HepG2 (cell line): ENCODE data around the gene LMOD2. TPM values are rescaled to one million over a fixed set of nuclear protein-coding genes. Genes with fewer than 3 reads are reported as not detected.
A peak's percentile ranks its signal among the peaks of the same experiment; 100 is the strongest.

Experiments
- ATAC-seq: fragments of 200-7000 bp; cut with Tn5 transposase; 3 replicates; pipeline ENCODE4 v1.9.1; 2020; ENCODE audit warnings: mild to moderate bottlenecking, moderate library complexity
- BruUV-seq: library from RNA; stranded (reverse); fragments of 400-500 nt; replicated peaks from 2 replicates; lab custom pipeline; 2021; lab: Mats Ljungman, UMichigan
- CTCF ChIA-PET: fragments of 300-600 bp; formaldehyde crosslinking; extraction: SDS; loops from one replicate; lab custom pipeline; 2021; ENCODE audit warnings: low total read pairs, inconsistent platforms, low intra/inter-chr PET ratio; lab: Yijun Ruan, JAX
- POLR2A ChIA-PET: fragments of 350-600 bp; sonication (Branson Sonifier 250); formaldehyde crosslinking; loops from one replicate; lab custom pipeline; 2020; ENCODE audit warnings: antibody characterized with exemption, inconsistent platforms; lab: Yijun Ruan, JAX
- DNase-seq: peaks from one replicate; pipeline ENCODE4 v3.0.0-alpha.2; 2015; ENCODE audit warnings: low spot score
- FAIRE-seq: peaks from 3 replicates; lab custom pipeline; 2011; peaks lifted over from hg19 to GRCh38; lab: Jason Lieb, UNC
- H2AFZ ChIP-seq: one replicate; pipeline ENCODE4 v1.6.1; 2011; ENCODE audit warnings: low read length, inconsistent platforms
- H3K27ac ChIP-seq: fragments of 300-600 bp; 3 replicates; pipeline ENCODE4 v1.8.0; 2011; ENCODE audit warnings: mixed run types, mild to moderate bottlenecking, mixed read lengths, low read length, inconsistent platforms; ENCODE audit not compliant: insufficient read depth; ENCODE audit errors: extremely low read length
- H3K27me3 ChIP-seq, 2 experiments: fragments of 200-600 bp in 1 of 2; 2 replicates in 1 of 2; 3 replicates in 1 of 2; pipeline versions ENCODE4 v1.6.0 to v1.8.0; 2011; ENCODE audit warnings: low read length in 2 of 2, mild to moderate bottlenecking in 2 of 2, moderate library complexity in 2 of 2, inconsistent platforms in 1 of 2; ENCODE audit not compliant: insufficient read depth in 2 of 2, control insufficient read depth in 1 of 2
- H3K36me3 ChIP-seq, 2 experiments: fragments of 200-600 bp in 1 of 2; replicated peaks in 1 of 2; 2 replicates in 1 of 2; 3 replicates in 1 of 2; pipeline versions ENCODE4 v1.5.1 to v1.8.0; 2011; ENCODE audit warnings: low read length in 2 of 2, inconsistent platforms in 1 of 2; ENCODE audit not compliant: insufficient read depth in 2 of 2, control insufficient read depth in 1 of 2
- H3K4me1 ChIP-seq: 2 replicates; pipeline ENCODE4 v1.5.1; 2012; ENCODE audit warnings: low read length, inconsistent platforms; ENCODE audit not compliant: insufficient read depth
- H3K4me2 ChIP-seq: 2 replicates; pipeline ENCODE4 v1.6.0; 2011; ENCODE audit warnings: low read depth, low read length, inconsistent platforms
- H3K4me3 ChIP-seq, 3 experiments: fragments of 200-600 bp in 1 of 3; sonication (generic), shearing (Covaris generic) in 1 of 3; replicated peaks in 1 of 3; 2 replicates each; pipeline ENCODE4 v1.5.1; 2011 to 2016; ENCODE audit warnings: low read length in 3 of 3, inconsistent platforms in 2 of 3, low read depth in 2 of 3, mild to moderate bottlenecking in 2 of 3, control low read depth in 1 of 3, mixed read lengths in 1 of 3; ENCODE audit not compliant: insufficient read depth in 1 of 3
- H3K79me2 ChIP-seq: one replicate; pipeline ENCODE4 v1.6.1; 2011; ENCODE audit warnings: low read length, inconsistent platforms; ENCODE audit not compliant: insufficient read depth
- H3K9ac ChIP-seq: 2 replicates; pipeline ENCODE4 v1.6.0; 2011; ENCODE audit warnings: mild to moderate bottlenecking, low read depth, low read length, inconsistent platforms; ENCODE audit not compliant: insufficient read depth
- H3K9me3 ChIP-seq: 2 replicates; pipeline ENCODE4 v1.5.1; 2012; ENCODE audit warnings: mild to moderate bottlenecking, low read length
- H4K20me1 ChIP-seq: 2 replicates; pipeline ENCODE4 v1.6.0; 2011; ENCODE audit warnings: inconsistent platforms, mild to moderate bottlenecking, low read length, moderate library complexity; ENCODE audit not compliant: insufficient read depth
- CEBPB ChIP-seq: IDR thresholded peaks from 2 replicates; pipeline ENCODE4 v1.6.1; 2011; ENCODE audit warnings: low read depth, low read length, improper control_type of control experiment, borderline replicate concordance
- ESRRA ChIP-seq: sonication (generic); formaldehyde crosslinking; IDR thresholded peaks from 2 replicates; pipeline ENCODE4 v1.5.1; 2020; ENCODE audit warnings: mild to moderate bottlenecking, low read depth, missing genetic modification reagents
- FOXA1 ChIP-seq, 2 experiments: fragments of 450-650 bp in 1 of 2; sonication (generic) in 1 of 2; formaldehyde crosslinking in 1 of 2; IDR thresholded peaks; 2 replicates each; pipeline versions ENCODE4 v1.4.0 to v1.6.1; 2016 to 2020; ENCODE audit warnings: missing genetic modification reagents in 1 of 2
- FOXA3 ChIP-seq: IDR thresholded peaks from 2 replicates; pipeline ENCODE4 v1.6.1; 2016; ENCODE audit warnings: missing genetic modification reagents, missing compliant biosample characterization
- HNF4A ChIP-seq: sonication (generic); formaldehyde crosslinking; IDR thresholded peaks from 2 replicates; pipeline ENCODE4 v1.4.0; 2020; ENCODE audit warnings: missing genetic modification reagents
- MYNN ChIP-seq: sonication (generic); formaldehyde crosslinking; IDR thresholded peaks from 2 replicates; pipeline ENCODE4 v1.4.0; 2020; ENCODE audit warnings: mild to moderate bottlenecking, low read depth, missing genetic modification reagents
- POGZ ChIP-seq: sonication (generic); formaldehyde crosslinking; IDR thresholded peaks from 2 replicates; pipeline ENCODE4 v1.4.0; 2020; ENCODE audit warnings: mild to moderate bottlenecking, missing genetic modification reagents
- SAP130 ChIP-seq: IDR thresholded peaks from 2 replicates; pipeline ENCODE4 v1.6.1; 2016; ENCODE audit warnings: low read depth
- TEAD3 ChIP-seq: optimal IDR thresholded peaks from 2 replicates; pipeline ENCODE3; 2016; ENCODE audit warnings: borderline replicate concordance
- WGBS: methylation state at CpG from one replicate; pipeline ENCODE4 v1.1.6; 2017; ENCODE audit warnings: low lambda C conversion rate; 5-methylcytosine and 5-hydroxymethylcytosine counted together
- in situ Hi-C: cut with HindIII; loops from 2 replicates; pipeline ENCODE4 v1.10.0; 2017; ENCODE audit warnings: low pct_unique_long_range_greater_than_20kb; ENCODE audit not compliant: extremely low pct_ligation_motif_present
- intact Hi-C: fragments of 100-400 bp; cut with micrococcal nuclease; formaldehyde crosslinking; loops from one replicate; pipeline ENCODE4 v1.10.0; 2022; ENCODE audit not compliant: unreplicated experiment
- polyA plus RNA-seq, 8 experiments: library from polyadenylated mRNA; depleted of rRNA in 3 of 8; stranded (reverse) in 7 of 8; unstranded in 1 of 8; fragments of >200 nt; fragmentation: Illumina TruSeq in 4 of 8; extraction: Trizol in 4 of 8; gene quantifications; 2 replicates each; pipeline versions ENCODE4 v1.2.1 to v1.2.3, GENCODE V29; 2011 to 2016; ENCODE audit warnings: low read depth in 4 of 8, missing spikeins in 1 of 8, mixed read lengths in 1 of 8; ENCODE audit not compliant: insufficient read depth in 1 of 8
- total RNA-seq, 5 experiments: library from RNA; depleted of rRNA; stranded (reverse); fragments of >200 nt; fragmentation: Illumina TruSeq; extraction: Trizol; gene quantifications; 2 replicates each; pipeline ENCODE4 v1.2.3, GENCODE V29; 2016; ENCODE audit warnings: low read depth in 1 of 5
- TF ChIP-seq, protein P1 (sequence below): sonication (generic); formaldehyde crosslinking; IDR thresholded peaks from 2 replicates; pipeline ENCODE4 v1.9.0; 2021; ENCODE audit warnings: missing genetic modification reagents, borderline replicate concordance
- TF ChIP-seq, protein P2 (sequence below): sonication (generic); formaldehyde crosslinking; IDR thresholded peaks from 2 replicates; pipeline ENCODE4 v1.5.0; 2020; ENCODE audit warnings: mild to moderate bottlenecking, missing genetic modification reagents, moderate library complexity

LMOD2 gene
- total and polyA plus RNA-seq, 2 of the 13 experiments (the other 11 are each of a cell fraction or from before 2014, with no cell fraction given): not detected

DNA sequence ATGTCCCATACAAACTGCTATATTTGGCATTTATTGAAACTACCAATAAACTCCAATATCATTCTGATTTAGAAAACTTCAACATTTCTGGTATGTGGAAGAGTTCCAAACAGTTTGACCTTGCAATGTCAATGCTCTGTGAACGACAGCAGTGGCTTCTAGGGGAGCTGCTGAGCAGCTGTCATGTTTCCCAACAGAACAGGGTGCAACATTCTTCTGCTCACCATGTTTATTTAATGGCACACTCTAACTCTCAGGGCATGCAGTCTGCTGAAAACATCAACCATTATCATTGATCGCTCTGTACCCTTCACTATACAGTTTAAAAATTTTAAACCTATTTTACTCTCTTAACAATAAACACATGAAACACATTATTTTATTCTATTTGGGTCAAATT, 25.9 kb downstream of the LMOD2 start:
- peak; percentile 38 for DNase-seq
- POLR2A ChIA-PET: no interaction called here
- no peak overlapping the region for H3K9ac ChIP-seq

More for the DNA sequence above, 25.9 kb downstream of the LMOD2 start:
- Histone ChIP-seq H2AFZ (no peak overlapping the region), H3K4me3 (no peak overlapping the region), H3K4me2 (no peak overlapping the region), H3K27ac (peak overlapping the region; percentile 17), H3K36me3 (peaks cover 4 to 11% of the 10 kb centered on the region in 2 experiments; a peak in 3 of 5 replicates), H4K20me1 (no peaks in the 10 kb centered on the region), H3K4me1 (0 out of 2 replicates have a peak, but pooled peaks cover 8% of the 10 kb centered on the region), H3K79me2 (no peaks in the 10 kb centered on the region), H3K27me3 (no peaks in the 10 kb centered on the region)
- FAIRE-seq (peak; percentile 61), ATAC-seq (peak; percentile 96)
- CTCF ChIA-PET: interaction anchor here (2.3 to 2.6 kb wide), 2 partner anchors 184 to 191 kb away, joined by 8 to 22 read pairs; no protein-coding TSS in a partner anchor
- 51% methylated on average over 2 of the region's 2 CpGs for WGBS
- in situ Hi-C loops (no loop called here), intact Hi-C loops (no loop called here)
- no TSS peak for BruUV-seq
- peak; percentile 57 for TF ChIP-seq TEAD3 (CRISPR knock-in tag)
- TF ChIP-seq SAP130: peak; percentile 26; the same call in 1 of the 2 replicates
- peak; percentile 37; the same call in 1 of the 2 replicates for TF ChIP-seq HNF4A (CRISPR knock-in tag)
- TF ChIP-seq ESRRA (CRISPR knock-in tag): peak; percentile 45; the same call in 1 of the 2 replicates
- peak; percentile 56; the same call in 1 of the 2 replicates for TF ChIP-seq CEBPB
- TF ChIP-seq, protein P1, sequence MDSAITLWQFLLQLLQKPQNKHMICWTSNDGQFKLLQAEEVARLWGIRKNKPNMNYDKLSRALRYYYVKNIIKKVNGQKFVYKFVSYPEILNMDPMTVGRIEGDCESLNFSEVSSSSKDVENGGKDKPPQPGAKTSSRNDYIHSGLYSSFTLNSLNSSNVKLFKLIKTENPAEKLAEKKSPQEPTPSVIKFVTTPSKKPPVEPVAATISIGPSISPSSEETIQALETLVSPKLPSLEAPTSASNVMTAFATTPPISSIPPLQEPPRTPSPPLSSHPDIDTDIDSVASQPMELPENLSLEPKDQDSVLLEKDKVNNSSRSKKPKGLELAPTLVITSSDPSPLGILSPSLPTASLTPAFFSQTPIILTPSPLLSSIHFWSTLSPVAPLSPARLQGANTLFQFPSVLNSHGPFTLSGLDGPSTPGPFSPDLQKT: no peak
- TF ChIP-seq, protein P2, sequence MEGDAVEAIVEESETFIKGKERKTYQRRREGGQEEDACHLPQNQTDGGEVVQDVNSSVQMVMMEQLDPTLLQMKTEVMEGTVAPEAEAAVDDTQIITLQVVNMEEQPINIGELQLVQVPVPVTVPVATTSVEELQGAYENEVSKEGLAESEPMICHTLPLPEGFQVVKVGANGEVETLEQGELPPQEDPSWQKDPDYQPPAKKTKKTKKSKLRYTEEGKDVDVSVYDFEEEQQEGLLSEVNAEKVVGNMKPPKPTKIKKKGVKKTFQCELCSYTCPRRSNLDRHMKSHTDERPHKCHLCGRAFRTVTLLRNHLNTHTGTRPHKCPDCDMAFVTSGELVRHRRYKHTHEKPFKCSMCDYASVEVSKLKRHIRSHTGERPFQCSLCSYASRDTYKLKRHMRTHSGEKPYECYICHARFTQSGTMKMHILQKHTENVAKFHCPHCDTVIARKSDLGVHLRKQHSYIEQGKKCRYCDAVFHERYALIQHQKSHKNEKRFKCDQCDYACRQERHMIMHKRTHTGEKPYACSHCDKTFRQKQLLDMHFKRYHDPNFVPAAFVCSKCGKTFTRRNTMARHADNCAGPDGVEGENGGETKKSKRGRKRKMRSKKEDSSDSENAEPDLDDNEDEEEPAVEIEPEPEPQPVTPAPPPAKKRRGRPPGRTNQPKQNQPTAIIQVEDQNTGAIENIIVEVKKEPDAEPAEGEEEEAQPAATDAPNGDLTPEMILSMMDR (CRISPR knock-in tag): 0 out of 2 replicates have a peak, but pooled peaks have one; percentile 17
- no peak for TF ChIP-seq MYNN
- TF ChIP-seq FOXA1 (IDR thresholded peaks at IDR 0.05): no peak
- 0 out of 2 replicates have a peak, but pooled peaks have one; percentile 54 for TF ChIP-seq FOXA1 (CRISPR knock-in tag; IDR thresholded peaks at IDR 0.05)
- no peak for TF ChIP-seq POGZ
- TF ChIP-seq FOXA3 (CRISPR knock-in tag): peak; percentile 49
- TF ChIP-seq, all 625 proteins: peak for 8
- H3K9me3 ChIP-seq: no peaks in the 10 kb centered on the region
